ENCODE measurements around the gene TYK2. TPM values are rescaled to one million over a fixed set of nuclear protein-coding genes. Genes with fewer than 3 reads are reported as not detected.

Gene TYK2
- total RNA-seq, 1 donor: 72.7 TPM

DNA sequence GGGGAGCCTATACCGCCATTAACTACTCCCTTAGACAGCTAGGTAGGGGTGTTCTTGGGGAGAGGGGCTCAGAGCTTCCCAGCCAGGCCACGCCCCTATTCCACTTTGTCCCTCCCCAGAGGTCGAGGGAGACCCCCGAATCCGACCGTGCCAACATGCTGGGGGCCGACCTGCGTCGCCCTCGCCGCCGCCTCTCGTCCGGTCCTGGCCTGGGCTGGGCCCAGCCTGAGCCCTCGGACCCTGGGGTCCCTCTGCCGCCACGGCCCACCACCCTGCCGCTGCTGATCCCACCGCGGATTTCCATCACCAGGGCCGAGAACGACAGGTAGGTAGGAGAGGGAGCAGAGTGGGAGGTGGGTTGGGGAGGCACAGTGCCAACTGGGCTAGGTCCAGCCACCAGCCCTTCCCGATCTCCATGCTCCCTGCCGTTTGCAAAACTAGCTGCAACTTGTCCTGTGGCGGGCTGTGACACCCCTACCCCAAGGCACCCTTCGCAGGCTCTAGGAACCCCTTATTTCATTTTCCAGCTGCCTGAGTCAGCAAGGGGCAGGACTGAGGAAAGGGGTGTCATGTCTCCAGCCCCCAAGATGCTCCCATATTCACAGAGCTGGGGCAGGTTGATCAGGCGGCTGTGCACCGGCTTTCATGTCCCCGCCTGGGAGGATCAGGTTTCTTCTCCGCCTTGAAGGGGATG lies 37.3 kb upstream of the TYK2 start:
- Histone ChIP-seq H3K4me1 (ENCODE audit: insufficient read depth, low read length) (peaks cover 29% of the 10 kb centered on the region), H3K79me2 (ENCODE audit: insufficient read depth, low read length) (no peaks in the 10 kb centered on the region), H3K27me3 (ENCODE audit: insufficient read depth, low read length) (peaks cover 51% of the 10 kb centered on the region), H3K36me3 (ENCODE audit: insufficient read depth, low read length) (no peaks in the 10 kb centered on the region), H3K9me3 (ENCODE audit: low read depth, low read length) (no peaks in the 10 kb centered on the region), H3K4me2 (ENCODE audit: insufficient read depth, low read length) (no peak overlapping the region), H2AFZ (ENCODE audit: low read length) (no peak overlapping the region), H4K20me1 (ENCODE audit: insufficient read depth, low read length) (peaks cover 12% of the 10 kb centered on the region), H3K27ac (ENCODE audit: low read depth, low read length) (no peak overlapping the region), H3K4me3 (ENCODE audit: insufficient read depth, low read length) (no peak overlapping the region)
- peak; percentile 75 for DNase-seq (ENCODE audit: insufficient read length, low spot score, missing footprints)
- TF ChIP-seq, protein P1, sequence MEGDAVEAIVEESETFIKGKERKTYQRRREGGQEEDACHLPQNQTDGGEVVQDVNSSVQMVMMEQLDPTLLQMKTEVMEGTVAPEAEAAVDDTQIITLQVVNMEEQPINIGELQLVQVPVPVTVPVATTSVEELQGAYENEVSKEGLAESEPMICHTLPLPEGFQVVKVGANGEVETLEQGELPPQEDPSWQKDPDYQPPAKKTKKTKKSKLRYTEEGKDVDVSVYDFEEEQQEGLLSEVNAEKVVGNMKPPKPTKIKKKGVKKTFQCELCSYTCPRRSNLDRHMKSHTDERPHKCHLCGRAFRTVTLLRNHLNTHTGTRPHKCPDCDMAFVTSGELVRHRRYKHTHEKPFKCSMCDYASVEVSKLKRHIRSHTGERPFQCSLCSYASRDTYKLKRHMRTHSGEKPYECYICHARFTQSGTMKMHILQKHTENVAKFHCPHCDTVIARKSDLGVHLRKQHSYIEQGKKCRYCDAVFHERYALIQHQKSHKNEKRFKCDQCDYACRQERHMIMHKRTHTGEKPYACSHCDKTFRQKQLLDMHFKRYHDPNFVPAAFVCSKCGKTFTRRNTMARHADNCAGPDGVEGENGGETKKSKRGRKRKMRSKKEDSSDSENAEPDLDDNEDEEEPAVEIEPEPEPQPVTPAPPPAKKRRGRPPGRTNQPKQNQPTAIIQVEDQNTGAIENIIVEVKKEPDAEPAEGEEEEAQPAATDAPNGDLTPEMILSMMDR (IDR thresholded peaks at IDR 0.05; ENCODE audit: extremely low read depth, low read depth, low read length): no peak

DNA sequence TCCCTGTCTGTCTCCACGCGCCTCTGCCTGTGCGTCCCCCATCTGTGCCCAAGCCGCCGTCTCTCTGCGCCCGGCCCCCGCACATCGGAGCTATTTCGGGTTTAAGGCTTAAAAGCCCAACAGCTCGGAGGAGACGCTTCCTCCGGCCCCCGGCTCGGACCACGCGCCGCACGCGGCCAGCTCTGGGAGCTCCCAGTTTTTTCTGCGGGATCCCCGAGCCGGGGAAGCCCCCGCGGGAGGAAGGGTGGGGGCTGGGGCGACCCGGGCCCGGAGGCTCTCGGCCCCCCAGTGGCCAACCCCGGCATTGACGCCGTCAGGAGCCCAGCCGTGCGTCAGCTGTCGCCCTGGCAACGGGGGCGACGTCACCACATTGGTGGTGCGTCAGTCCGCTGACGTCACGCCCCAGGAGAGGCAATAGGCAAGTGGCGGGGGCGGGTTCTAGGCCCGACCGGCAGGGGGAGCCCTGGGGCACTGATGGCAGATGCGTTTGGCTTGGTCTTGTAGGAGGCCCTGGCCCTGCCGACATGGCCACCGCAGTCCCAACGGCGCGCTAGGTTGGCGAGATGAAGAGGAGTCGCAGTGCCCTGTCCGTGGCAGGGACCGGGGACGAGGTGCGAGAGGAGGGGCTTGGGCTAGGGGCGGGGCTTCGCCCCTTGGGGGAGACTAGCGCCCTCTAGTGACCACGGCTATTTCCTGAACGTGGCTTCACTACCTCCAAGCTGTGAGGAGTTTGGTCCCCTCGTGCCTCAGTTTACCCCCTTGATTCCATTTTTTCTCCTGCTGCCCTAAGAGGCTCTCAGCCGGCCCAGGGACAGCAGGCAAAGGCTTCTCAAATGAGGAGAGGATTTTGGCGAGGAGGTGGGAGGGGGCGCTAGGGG lies 36.2 kb upstream of the TYK2 start:
- Histone ChIP-seq H3K27me3 (ENCODE audit: insufficient read depth, low read length) (peaks cover 44% of the 10 kb centered on the region), H3K36me3 (ENCODE audit: insufficient read depth, low read length) (no peaks in the 10 kb centered on the region), H3K27ac (ENCODE audit: low read depth, low read length) (peak overlapping the region; percentile 68), H3K79me2 (ENCODE audit: insufficient read depth, low read length) (no peaks in the 10 kb centered on the region), H2AFZ (ENCODE audit: low read length) (peak overlapping the region; percentile 99), H3K9me3 (ENCODE audit: low read depth, low read length) (no peaks in the 10 kb centered on the region), H4K20me1 (ENCODE audit: insufficient read depth, low read length) (peaks cover 5% of the 10 kb centered on the region), H3K4me1 (ENCODE audit: insufficient read depth, low read length) (peaks cover 30% of the 10 kb centered on the region), H3K4me2 (ENCODE audit: insufficient read depth, low read length) (peak overlapping the region; percentile 98), H3K4me3 (ENCODE audit: insufficient read depth, low read length) (peak overlapping the region; percentile 85)
- TF ChIP-seq, protein P1 (IDR thresholded peaks at IDR 0.05; ENCODE audit: extremely low read depth, low read depth, low read length): peak; percentile 74
- peak; percentile 100 for DNase-seq (ENCODE audit: insufficient read length, low spot score, missing footprints)

DNA sequence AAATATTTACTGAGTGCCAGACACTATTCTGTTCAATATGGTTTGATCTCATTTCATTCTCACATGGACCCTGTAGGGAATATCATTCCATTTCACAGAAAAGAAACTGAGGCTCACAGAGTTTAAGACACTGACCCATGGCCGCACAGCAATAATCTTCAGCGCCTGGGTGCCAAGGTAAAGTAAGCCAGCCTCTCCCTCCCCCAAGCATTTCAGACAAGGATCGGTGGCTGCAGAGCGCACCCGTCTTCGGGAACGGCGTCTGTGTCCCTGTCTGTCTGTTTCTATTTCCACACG lies 35.7 kb upstream of the TYK2 start:
- peak overlapping the region; percentile 98 for H3K4me2 ChIP-seq (ENCODE audit: insufficient read depth, low read length)
- H2AFZ ChIP-seq (ENCODE audit: low read length): peak overlapping the region; percentile 99
- peaks cover 30% of the 10 kb centered on the region for H3K4me1 ChIP-seq (ENCODE audit: insufficient read depth, low read length)

More for the DNA sequence above, 35.7 kb upstream of the TYK2 start:
- Histone ChIP-seq H3K4me3 (ENCODE audit: insufficient read depth, low read length) (peak overlapping the region; percentile 85), H3K27me3 (ENCODE audit: insufficient read depth, low read length) (peaks cover 38% of the 10 kb centered on the region), H3K9me3 (ENCODE audit: low read depth, low read length) (no peaks in the 10 kb centered on the region), H3K27ac (ENCODE audit: low read depth, low read length) (peak overlapping the region; percentile 68), H4K20me1 (ENCODE audit: insufficient read depth, low read length) (peaks cover 4% of the 10 kb centered on the region), H3K36me3 (ENCODE audit: insufficient read depth, low read length) (no peaks in the 10 kb centered on the region), H3K79me2 (ENCODE audit: insufficient read depth, low read length) (no peaks in the 10 kb centered on the region)
- TF ChIP-seq, protein P1 (IDR thresholded peaks at IDR 0.05; ENCODE audit: extremely low read depth, low read depth, low read length): no peak
- no peak for DNase-seq (ENCODE audit: insufficient read length, low spot score, missing footprints)
